ENCODE measurements around the gene PHACTR3.

- TF ChIP-seq EP300 (IDR thresholded peaks at IDR 0.05) (no peak), POLR2A (IDR thresholded peaks at IDR 0.05) (no peak), CTCF (IDR thresholded peaks at IDR 0.05) (no peak)
Observed at GRCh38 chr20:59777331-59777725, 173.0 kb downstream of the PHACTR3 start.

Data from tibial nerve (tissue), 4 donors.